Thymus (tissue), 11 donors: ENCODE measurements around the gene ZNF664. TPM values are rescaled to one million over a fixed set of nuclear protein-coding genes. Genes with fewer than 3 reads are reported as not detected.

ENCODE experiments used
- DNase-seq, 9 donors: peaks; one replicate each; pipeline ENCODE4 v3.0.0-alpha.2; 2013; ENCODE audit warnings: low spot score in 9 of 9, low read depth in 6 of 9, missing footprints in 1 of 9
- H3K27ac ChIP-seq, 2 donors: one replicate each; pipeline ENCODE4 v1.5.1; 2013; ENCODE audit warnings: control low read depth in 1 of 2, low read depth in 1 of 2, low read length in 1 of 2, mild to moderate bottlenecking in 1 of 2, moderate library complexity in 1 of 2
- H3K27me3 ChIP-seq, 2 donors: one replicate each; pipeline ENCODE4 v1.5.1; 2013; ENCODE audit warnings: low read length in 1 of 2; ENCODE audit not compliant: control insufficient read depth in 2 of 2, insufficient read depth in 1 of 2
- H3K36me3 ChIP-seq, 2 donors: one replicate each; pipeline ENCODE4 v1.5.1; 2013; ENCODE audit warnings: low read length in 1 of 2, mild to moderate bottlenecking in 1 of 2, moderate library complexity in 1 of 2; ENCODE audit not compliant: control insufficient read depth in 2 of 2, insufficient read depth in 2 of 2
- H3K4me1 ChIP-seq, 2 donors: one replicate each; pipeline ENCODE4 v1.5.1; 2013; ENCODE audit warnings: low read length in 2 of 2; ENCODE audit not compliant: control insufficient read depth in 2 of 2, insufficient read depth in 2 of 2
- H3K4me3 ChIP-seq, 2 donors: one replicate each; pipeline ENCODE4 v1.5.1; 2013; ENCODE audit warnings: low read length in 2 of 2, control low read depth in 1 of 2, mild to moderate bottlenecking in 1 of 2
- H3K9me3 ChIP-seq, 2 donors: one replicate each; pipeline ENCODE4 v1.5.1; 2013; ENCODE audit warnings: low read length in 1 of 2, mild to moderate bottlenecking in 1 of 2; ENCODE audit not compliant: control insufficient read depth in 2 of 2, insufficient read depth in 1 of 2
- WGBS: extraction: QIAGEN DNeasy Blood & Tissue Kit; methylation state at CpG from one replicate; pipeline ENCODE4 v1.1.7; 2013; 5-methylcytosine and 5-hydroxymethylcytosine counted together
- polyA plus RNA-seq: library from polyadenylated mRNA; stranded (reverse); fragments of 200-250 nt; gene quantifications from one replicate; pipeline ENCODE4 v1.2.3, GENCODE V29; 2013
- total RNA-seq: library from RNA; stranded (reverse); fragments of 120-200 nt; gene quantifications from one replicate; pipeline ENCODE4 v1.2.4, GENCODE V29; 2013
- donor health status: healthy.

Gene ZNF664
- total and polyA plus RNA-seq, 2 donors, result 26.0 to 36.0 TPM

- WGBS, result 92% methylated on average over 8 of the region's 8 CpGs
- Histone ChIP-seq H3K36me3 (no peaks in the 10 kb centered on the region), H3K4me3 (no peak overlapping the region), H3K27me3 (no peaks in the 10 kb centered on the region), H3K27ac (no peak overlapping the region), H3K9me3 (peaks cover 3 to 7% of the 10 kb centered on the region in 2 donors), H3K4me1 (peaks cover 21 to 44% of the 10 kb centered on the region in 2 donors)
- no peak for DNase-seq
Measured at GRCh38 chr12:124025661-124026060, 52.6 kb downstream of the ZNF664 start.

- 87% methylated on average over 14 of the region's 14 CpGs for WGBS
- H3K36me3 ChIP-seq, result no peaks in the 10 kb centered on the region
- H3K27ac ChIP-seq, result no peak overlapping the region
- H3K27me3 ChIP-seq, result no peaks in the 10 kb centered on the region
- peaks cover 3 to 7% of the 10 kb centered on the region in 2 donors for H3K9me3 ChIP-seq
- peaks cover 21 to 40% of the 10 kb centered on the region in 2 donors for H3K4me1 ChIP-seq
- no peak for DNase-seq
- H3K4me3 ChIP-seq, result no peak overlapping the region
Measured at GRCh38 chr12:124026755-124027745, 54.0 kb downstream of the ZNF664 start.

GRCh38 chr12:124027753-124028554 lies 54.9 kb downstream of the ZNF664 start:
- Histone ChIP-seq H3K4me1 (peaks cover 21 to 40% of the 10 kb centered on the region in 2 donors), H3K36me3 (no peaks in the 10 kb centered on the region), H3K27ac (no peak overlapping the region), H3K27me3 (no peaks in the 10 kb centered on the region), H3K4me3 (no peak overlapping the region), H3K9me3 (peaks cover 3 to 7% of the 10 kb centered on the region in 2 donors)
- no peak for DNase-seq
- WGBS, result 92% methylated on average over 18 of the region's 18 CpGs

- peak in 2 of 9 donors; percentile 56 to 69 for DNase-seq
- Histone ChIP-seq H3K4me3 (no peak overlapping the region), H3K36me3 (no peaks in the 10 kb centered on the region), H3K27ac (no peak overlapping the region), H3K4me1 (peaks cover 21 to 36% of the 10 kb centered on the region in 2 donors), H3K27me3 (no peaks in the 10 kb centered on the region), H3K9me3 (peaks cover 3 to 5% of the 10 kb centered on the region in 2 donors)
- 17% methylated on average over 5 of the region's 5 CpGs for WGBS
Measured at GRCh38 chr12:124028555-124028925, 55.5 kb downstream of the ZNF664 start.

- Histone ChIP-seq H3K36me3 (no peaks in the 10 kb centered on the region), H3K9me3 (peaks cover 3 to 5% of the 10 kb centered on the region in 2 donors), H3K27me3 (no peaks in the 10 kb centered on the region), H3K4me1 (peaks cover 10 to 21% of the 10 kb centered on the region in 2 donors), H3K4me3 (no peak overlapping the region), H3K27ac (no peak overlapping the region)
- DNase-seq, result no peak
- 95% methylated on average over 12 of the region's 12 CpGs for WGBS
Measured at GRCh38 chr12:124030008-124030407, 57.0 kb downstream of the ZNF664 start.

GRCh38 chr12:124030510-124030909 lies 57.5 kb downstream of the ZNF664 start:
- Histone ChIP-seq H3K4me3 (no peak overlapping the region), H3K36me3 (no peaks in the 10 kb centered on the region), H3K27ac (no peak overlapping the region), H3K4me1 (peaks cover 10 to 19% of the 10 kb centered on the region in 2 donors), H3K27me3 (no peaks in the 10 kb centered on the region), H3K9me3 (peaks cover 3 to 5% of the 10 kb centered on the region in 2 donors)
- WGBS, result 77% methylated on average over 12 of the region's 12 CpGs
- no peak for DNase-seq

- Histone ChIP-seq H3K9me3 (peaks cover 0 to 1% of the 10 kb centered on the region in 2 donors), H3K36me3 (no peaks in the 10 kb centered on the region), H3K4me3 (no peak overlapping the region), H3K27me3 (no peaks in the 10 kb centered on the region), H3K27ac (no peak overlapping the region), H3K4me1 (peaks cover 10 to 19% of the 10 kb centered on the region in 2 donors)
- WGBS, result 86% methylated on average over 5 of the region's 5 CpGs
- no peak for DNase-seq
Measured at GRCh38 chr12:124031058-124031457, 58.0 kb downstream of the ZNF664 start.

- WGBS, result 67% methylated on average over 9 of the region's 9 CpGs
- Histone ChIP-seq H3K27ac (no peak overlapping the region), H3K27me3 (no peaks in the 10 kb centered on the region), H3K4me3 (no peak overlapping the region), H3K36me3 (no peaks in the 10 kb centered on the region), H3K9me3 (no peaks in the 10 kb centered on the region), H3K4me1 (peaks cover 10 to 19% of the 10 kb centered on the region in 2 donors)
- peak in 3 of 9 donors; percentile 43 to 61 (median 54) for DNase-seq
Measured at GRCh38 chr12:124032265-124032886, 59.4 kb downstream of the ZNF664 start.
